Measurements from ENCODE around the gene GSG1.
"Not testable (repeated sequence)": the region's sequence is repeated elsewhere in the genome, so short reads cannot be mapped to it uniquely, and the experiment has no call there.

The GSG1 gene

GRCh38 chr12:13049816-13050215 is 53.7 kb downstream of the GSG1 start:
- DNase-seq: no peak

GRCh38 chr12:13046964-13047363 is 56.5 kb downstream of the GSG1 start:
- no peak for DNase-seq

GRCh38 chr12:13045816-13046215 is 57.7 kb downstream of the GSG1 start:
- DNase-seq: no peak

GRCh38 chr12:13044906-13045299 is 58.6 kb downstream of the GSG1 start:
- DNase-seq: no peak

- DNase-seq: no peak
Measured at GRCh38 chr12:13044002-13044905, 59.2 kb downstream of the GSG1 start, which contains the start of gene FAM234B. TSS of gene FAM234B (plus strand) at chr12:13044381. CDS start at chr12:13044404, 23 bp downstream.

- DNase-seq: no peak
Measured at GRCh38 chr12:13042666-13043230, 60.7 kb downstream of the GSG1 start.

- no peak for DNase-seq
Measured at GRCh38 chr12:13041224-13041623, 62.2 kb downstream of the GSG1 start.

- DNase-seq: no peak
Measured at GRCh38 chr12:13039328-13039956, 64.0 kb downstream of the GSG1 start.

GRCh38 chr12:13038491-13039161 is 64.8 kb downstream of the GSG1 start:
- DNase-seq: no peak

GRCh38 chr12:13036881-13037280 is 66.6 kb downstream of the GSG1 start:
- no peak for DNase-seq

- not testable (repeated sequence) for DNase-seq
Measured at GRCh38 chr12:13035335-13035734, 68.1 kb downstream of the GSG1 start.

All from GF-D8 (cell line).